ENCODE data around the gene TINCR.
"Not testable (repeated sequence)": the region's sequence is repeated elsewhere in the genome, so short reads cannot be mapped to it uniquely, and the experiment has no call there.

TINCR gene

GRCh38 chr19:5567360-5567969 is at the start of gene TINCR:
TSS of gene TINCR (minus strand) at chr19:5567953.
- DNase-seq: no peak

- no peak for DNase-seq
Measured at GRCh38 chr19:5617080-5617479, 49.3 kb upstream of the TINCR start.

- DNase-seq: no peak
Measured at GRCh38 chr19:5615756-5616327, 48.1 kb upstream of the TINCR start.

- DNase-seq: no peak
Measured at GRCh38 chr19:5612891-5613865, 45.4 kb upstream of the TINCR start.

GRCh38 chr19:5609881-5610448 is 42.2 kb upstream of the TINCR start:
- no peak for DNase-seq

GRCh38 chr19:5608766-5609165 is 41.0 kb upstream of the TINCR start:
- not testable (repeated sequence) for DNase-seq

GRCh38 chr19:5608291-5608690 is 40.5 kb upstream of the TINCR start:
- no peak for DNase-seq

- no peak for DNase-seq
Measured at GRCh38 chr19:5607318-5608275, 39.8 kb upstream of the TINCR start.

GRCh38 chr19:5605362-5605761 is 37.6 kb upstream of the TINCR start:
- DNase-seq: no peak

- no peak for DNase-seq
Measured at GRCh38 chr19:5603626-5604025, 35.9 kb upstream of the TINCR start.

GRCh38 chr19:5600797-5601196 is 33.0 kb upstream of the TINCR start:
- DNase-seq: no peak

- DNase-seq: no peak
Measured at GRCh38 chr19:5595745-5596144, 28.0 kb upstream of the TINCR start.

GRCh38 chr19:5595129-5595528 is 27.4 kb upstream of the TINCR start:
- peak; percentile 24 for DNase-seq

GRCh38 chr19:5594521-5594950 is 26.8 kb upstream of the TINCR start:
- no peak for DNase-seq

GRCh38 chr19:5593343-5594255 is 25.8 kb upstream of the TINCR start:
- peak; percentile 28 for DNase-seq

GRCh38 chr19:5592531-5593342 is 25.0 kb upstream of the TINCR start:
- DNase-seq: no peak

GRCh38 chr19:5591476-5591875 is 23.7 kb upstream of the TINCR start:
- no peak for DNase-seq

GRCh38 chr19:5590865-5591154 is 23.1 kb upstream of the TINCR start:
- DNase-seq: no peak

GRCh38 chr19:5590151-5590864 is 22.6 kb upstream of the TINCR start:
- DNase-seq: no peak

All from hematopoietic multipotent progenitor cell treated with erythropoietin and hydrocortisone succinate and interleukin-3 and kit ligand, for 4 days (in vitro differentiated cells).